Activated T-helper 1 cell treated with Interleukin-2 at 50 U/mL for 16 hours (primary cell): ENCODE data around the gene TECPR2.
"Not testable (repeated sequence)": the region's sequence is repeated elsewhere in the genome, so short reads cannot be mapped to it uniquely, and the experiment has no call there.

Experiments
- DNase-seq: peaks from one replicate; pipeline ENCODE4 v3.0.0-alpha.2; 2020; ENCODE audit warnings: low read depth

The TECPR2 gene

GRCh38 chr14:102333795-102334705, 28.7 kb upstream of the TECPR2 start:
- no peak for DNase-seq

DNA sequence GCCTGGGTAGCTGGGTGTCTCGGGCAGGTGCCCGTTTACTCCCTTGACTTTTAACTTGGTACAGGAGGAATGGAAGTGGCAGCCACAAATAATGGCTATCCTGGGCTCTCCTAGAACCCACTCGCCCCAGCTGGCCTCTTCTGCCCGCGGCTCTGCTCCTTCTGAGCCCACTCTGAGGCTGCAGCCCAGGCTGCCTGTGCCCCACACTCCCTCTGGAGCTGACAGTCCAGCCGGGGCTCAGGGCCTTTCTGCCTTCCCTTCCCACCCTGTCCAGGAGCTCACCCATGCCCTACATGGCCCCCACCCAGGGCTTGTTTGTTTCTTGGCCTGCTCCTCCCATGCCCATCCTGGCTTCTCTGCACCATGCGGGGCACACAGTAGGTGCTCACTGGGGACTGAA, 27.6 kb upstream of the TECPR2 start:
- DNase-seq: no peak

- DNase-seq: no peak
These were observed 24.0 kb upstream of the TECPR2 start for GRCh38 chr14:102338724-102339123.

- no peak for DNase-seq
These were observed 21.2 kb upstream of the TECPR2 start for GRCh38 chr14:102341566-102341965.

DNA sequence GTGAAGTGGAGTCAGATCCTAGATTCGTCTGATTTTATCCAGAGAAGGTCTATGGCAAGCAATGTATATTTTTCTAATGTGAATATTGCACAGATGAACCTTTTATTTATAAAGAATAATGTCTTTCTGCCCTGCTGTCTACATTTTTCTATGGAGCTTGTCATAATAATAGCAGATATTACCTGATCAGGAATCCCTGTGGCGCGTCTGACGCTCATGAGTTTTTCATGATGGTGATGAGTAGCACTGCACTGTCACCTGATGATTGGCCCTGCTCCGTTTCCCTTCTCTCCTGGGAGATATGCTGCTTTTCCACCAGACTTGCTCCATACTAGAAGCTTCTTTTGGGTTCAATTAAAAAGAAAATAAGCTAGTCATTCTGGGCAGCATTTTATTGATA, 20.5 kb upstream of the TECPR2 start:
- DNase-seq: no peak

DNA sequence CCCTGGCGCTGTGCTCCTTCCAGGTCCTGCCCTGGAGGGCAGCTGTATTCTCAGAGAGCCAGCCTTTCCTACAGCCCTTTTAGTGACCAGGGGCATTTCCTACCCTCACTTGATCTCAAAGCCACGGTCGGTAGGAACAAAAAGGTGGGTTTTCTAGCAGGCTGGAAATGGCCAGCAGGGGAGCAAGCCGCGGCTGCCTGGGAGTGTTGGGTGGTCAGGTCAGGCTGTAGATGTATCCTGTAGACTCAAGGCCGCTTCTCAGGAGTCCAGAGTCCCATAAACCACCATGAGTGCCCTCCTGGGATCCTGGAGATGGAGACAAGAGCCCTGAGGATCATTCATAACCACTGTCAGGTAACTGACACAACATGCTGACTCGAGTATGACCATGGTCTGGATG, 18.7 kb upstream of the TECPR2 start:
- DNase-seq: no peak

DNA sequence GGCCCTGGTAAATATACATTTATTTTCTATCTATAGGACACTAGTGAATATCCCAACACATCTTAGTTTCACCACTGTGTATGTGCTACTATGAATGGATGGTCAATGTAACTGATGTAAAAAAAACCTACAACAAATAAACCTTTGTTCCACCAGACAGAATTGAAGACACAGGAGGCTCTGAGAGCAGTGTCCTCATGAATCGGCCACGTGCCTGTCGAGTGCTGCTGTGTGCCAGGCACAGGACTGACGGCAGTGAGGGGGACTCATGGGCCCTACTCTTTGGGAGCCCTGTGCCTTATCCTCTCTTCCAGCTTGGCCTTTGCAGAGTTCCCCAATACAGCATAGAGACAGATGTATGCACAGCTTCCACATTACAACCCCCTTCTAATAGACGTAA, 18.3 kb upstream of the TECPR2 start:
- DNase-seq: no peak

- no peak for DNase-seq
These were observed 17.5 kb upstream of the TECPR2 start for GRCh38 chr14:102345232-102345631.

DNA sequence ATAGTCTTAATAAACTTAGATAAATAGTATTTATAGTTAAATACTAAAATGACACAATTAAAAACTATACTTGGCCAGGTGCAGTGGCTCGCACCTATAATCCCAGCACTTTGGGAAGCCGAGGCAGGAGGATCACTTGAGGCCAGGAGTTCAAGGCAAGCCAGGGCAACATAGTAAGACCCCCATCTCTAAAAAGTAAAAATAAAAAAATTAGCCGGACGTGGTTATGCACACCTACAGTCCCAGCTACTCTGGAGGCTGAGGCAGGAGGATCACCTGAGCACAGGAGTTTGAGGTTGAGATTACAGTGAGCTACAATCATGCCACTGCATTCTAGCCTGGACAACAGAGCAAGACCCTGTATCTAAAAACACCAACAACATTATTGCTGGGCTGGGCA, 16.1 kb upstream of the TECPR2 start:
- no peak for DNase-seq

DNA sequence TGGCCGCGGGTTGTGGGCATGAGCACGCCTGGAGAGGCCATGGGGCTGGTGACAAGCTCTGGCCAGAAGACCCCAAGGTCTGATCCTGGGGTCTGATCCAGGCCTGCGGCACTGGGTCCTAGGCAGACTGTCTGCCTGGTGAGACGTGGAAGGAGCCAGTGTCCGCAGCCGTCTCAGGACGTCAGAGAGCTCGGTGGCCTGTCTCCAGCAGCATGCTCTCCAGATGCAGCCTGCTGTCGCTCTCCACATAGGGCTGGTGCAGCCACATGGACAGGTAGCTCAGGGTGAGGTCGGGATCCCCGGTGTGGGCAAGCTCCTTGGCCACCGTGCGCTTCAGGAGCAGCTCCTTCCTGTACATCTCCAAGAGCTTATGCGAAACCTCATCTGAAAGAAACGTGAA, 14.4 kb upstream of the TECPR2 start:
- DNase-seq: no peak

- no peak for DNase-seq
These were observed 11.7 kb upstream of the TECPR2 start for GRCh38 chr14:102351023-102351422.

DNA sequence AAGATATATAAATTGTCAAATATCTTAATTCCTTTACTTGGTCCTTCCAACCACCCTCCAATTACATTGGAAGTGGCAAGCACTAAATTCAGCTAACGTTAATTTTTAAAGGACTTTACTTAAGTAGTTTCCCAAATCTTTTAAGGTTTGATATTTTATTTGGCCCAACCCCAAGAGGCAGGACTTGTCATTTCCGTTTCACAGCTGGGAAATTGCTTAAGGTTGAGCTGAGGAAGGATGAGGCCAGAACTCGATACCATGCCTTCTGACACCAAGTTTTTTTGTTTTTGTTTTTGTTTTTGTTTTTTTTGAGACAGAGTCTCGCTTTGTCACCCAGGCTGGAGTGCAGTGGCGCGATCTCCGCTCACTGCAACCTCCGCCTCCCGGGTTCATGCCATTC, 11.1 kb upstream of the TECPR2 start:
- DNase-seq: not testable (repeated sequence)

DNA sequence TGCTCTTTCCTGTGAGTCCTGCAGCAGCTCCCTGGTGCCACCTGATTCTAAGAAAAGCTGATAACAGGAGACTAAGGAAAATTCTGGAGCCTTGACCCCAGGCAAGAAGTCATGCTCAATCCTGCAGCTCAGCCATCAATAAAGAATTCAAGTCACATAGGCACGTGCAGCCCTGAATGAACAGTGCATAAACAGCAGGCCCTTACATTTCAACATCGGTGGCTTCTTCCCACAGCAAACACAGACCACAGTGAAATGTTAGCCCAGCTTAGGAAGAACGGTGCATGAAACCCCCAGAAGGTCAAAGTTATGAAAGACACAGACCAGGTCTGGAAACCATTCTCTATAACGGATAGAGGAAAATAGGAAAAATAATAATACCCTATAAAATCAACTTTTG, 10.5 kb upstream of the TECPR2 start:
- DNase-seq: no peak

DNA sequence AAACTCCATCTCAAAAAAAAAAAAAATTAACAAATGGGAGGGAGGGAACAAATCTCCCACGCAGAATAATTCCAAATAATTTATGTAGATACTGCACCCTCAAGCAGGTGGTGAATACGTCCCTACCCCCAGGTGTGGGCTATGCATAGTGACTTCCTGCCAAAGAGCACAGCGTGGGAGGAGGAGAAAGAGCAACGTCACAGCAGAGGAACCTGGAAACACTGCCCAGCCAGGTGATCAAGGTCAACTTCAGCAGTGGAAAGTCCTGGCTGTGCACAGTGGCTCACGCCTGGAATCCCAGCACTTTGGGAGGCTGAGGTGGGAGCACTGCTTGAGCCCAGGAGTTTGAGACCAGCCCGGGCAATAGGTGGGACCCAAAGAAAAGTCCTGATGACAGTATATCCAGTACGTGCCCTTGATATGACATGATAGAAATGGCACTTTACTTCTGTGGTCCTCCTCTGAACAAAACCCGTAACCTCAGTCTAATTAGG, 9.6 kb upstream of the TECPR2 start:
- no peak for DNase-seq

DNA sequence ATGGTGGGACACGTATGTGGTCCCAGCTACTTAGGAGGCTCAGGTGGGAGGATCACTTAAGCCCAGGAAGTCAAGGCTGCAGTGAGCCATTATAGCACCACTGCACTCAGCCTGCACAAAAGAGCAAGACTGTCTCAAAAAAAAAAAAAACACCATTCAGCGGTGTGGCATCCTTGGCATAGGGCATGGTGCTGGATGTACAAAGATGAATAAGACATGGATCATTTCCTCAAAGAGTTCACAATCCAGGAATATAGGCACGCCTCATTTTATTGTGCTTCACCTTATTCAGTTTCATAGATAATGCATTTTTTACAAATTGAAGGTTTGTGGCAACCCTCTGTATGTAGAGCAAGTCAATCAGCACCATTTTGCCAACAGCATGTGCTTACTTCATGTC, 6.5 kb upstream of the TECPR2 start:
- DNase-seq: no peak

DNA sequence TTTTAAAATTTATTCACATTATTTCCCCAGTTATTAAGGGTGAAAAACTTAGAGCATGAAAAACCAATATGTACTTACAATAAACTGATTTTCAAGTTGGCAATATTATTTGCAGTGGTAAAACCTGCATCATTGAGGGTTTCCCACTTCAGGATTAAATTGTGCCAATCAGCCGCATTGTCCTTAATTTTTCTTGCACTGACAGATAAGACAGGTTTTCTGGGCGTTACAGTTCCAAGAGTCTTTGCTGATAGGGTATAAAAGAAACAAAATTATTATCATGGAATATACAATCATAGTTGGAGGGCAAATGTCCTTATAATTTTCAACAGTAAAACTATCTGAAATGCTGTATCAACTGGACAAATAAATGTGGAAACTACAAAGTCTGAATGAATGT, 3.4 kb upstream of the TECPR2 start:
- no peak for DNase-seq

- no peak for DNase-seq
These were observed 2.4 kb upstream of the TECPR2 start for GRCh38 chr14:102360388-102360787.

DNA sequence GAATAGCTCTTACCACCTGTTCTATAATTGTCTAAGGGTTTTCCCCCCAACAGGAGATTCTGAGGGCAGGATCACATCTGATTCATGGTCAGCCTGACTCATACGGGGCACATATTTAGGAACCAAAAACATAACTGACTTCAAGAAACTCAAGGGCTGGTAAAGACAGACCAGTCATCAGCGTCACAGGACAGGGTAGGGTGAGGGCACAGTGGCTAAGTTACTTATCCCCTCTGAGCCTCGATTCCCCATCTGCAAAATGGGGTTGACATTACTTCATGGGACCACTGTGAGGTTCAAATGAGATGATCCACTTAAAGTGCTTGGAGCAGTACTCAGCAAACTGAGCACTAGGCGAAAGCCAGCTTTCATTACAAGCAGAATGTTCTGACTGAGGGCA, 657 bp upstream of the TECPR2 start:
- DNase-seq: no peak

- no peak for DNase-seq
These were observed 622 bp downstream of the TECPR2 start for GRCh38 chr14:102363182-102363943.

- no peak for DNase-seq
These were observed 7.6 kb downstream of the TECPR2 start for GRCh38 chr14:102370305-102370809.

- DNase-seq: no peak
These were observed 8.6 kb downstream of the TECPR2 start for GRCh38 chr14:102371361-102371760.

GRCh38 chr14:102373110-102373509, 10.4 kb downstream of the TECPR2 start:
- no peak for DNase-seq

- DNase-seq: no peak
These were observed 11.5 kb downstream of the TECPR2 start for GRCh38 chr14:102374264-102374663.
